NCI-H82 treated with DMSO at 0.1 percent for 48 hours (cell line): Measurements from ENCODE around the gene CAVIN2.

Experiments used
- DNase-seq: peaks from one replicate; lab custom pipeline; 2025; ENCODE audit not compliant: unreplicated experiment; lab: John Stamatoyannopoulos, UW

Gene CAVIN2

GRCh38 chr2:191866195-191866594, 19.3 kb upstream of the CAVIN2 start:
- DNase-seq = no peak

DNA sequence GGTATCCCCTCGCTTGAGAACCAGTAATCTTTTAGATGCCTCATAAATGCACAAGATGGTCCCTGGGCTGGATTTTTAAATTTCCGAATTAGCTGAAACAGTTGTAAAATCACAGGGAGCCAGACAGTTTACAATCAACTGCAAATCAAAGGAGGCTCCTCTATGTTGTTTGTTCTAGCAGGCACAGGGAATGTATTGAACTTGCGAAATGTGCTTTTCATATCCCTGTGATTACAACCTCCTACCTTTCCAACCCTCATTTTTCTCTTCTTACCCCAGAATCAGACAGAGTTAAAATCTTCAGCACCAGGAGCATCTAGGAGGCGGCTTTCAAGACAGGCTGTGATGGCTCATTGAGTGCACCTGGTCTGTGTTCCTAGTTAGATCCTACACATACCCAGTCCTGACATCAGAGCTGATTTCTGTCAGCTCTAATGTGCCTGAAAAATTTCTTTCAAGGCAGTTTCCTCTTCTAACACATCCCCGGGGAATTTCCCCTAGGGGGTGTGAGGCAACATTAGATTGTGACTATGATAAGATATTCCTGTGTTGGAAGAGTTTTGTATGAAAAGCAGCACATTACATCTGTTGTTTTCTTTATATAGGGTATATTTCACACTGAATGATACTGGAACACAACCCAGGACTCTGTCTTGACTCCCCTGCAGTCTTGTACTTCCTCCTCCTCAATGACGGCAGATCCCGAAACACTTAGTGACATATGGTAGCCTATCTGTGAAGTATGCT, 17.9 kb upstream of the CAVIN2 start:
- no peak for DNase-seq

- DNase-seq = no peak
These were observed 17.1 kb upstream of the CAVIN2 start for GRCh38 chr2:191863988-191864387.

GRCh38 chr2:191862156-191862775, 15.4 kb upstream of the CAVIN2 start:
- no peak for DNase-seq

DNA sequence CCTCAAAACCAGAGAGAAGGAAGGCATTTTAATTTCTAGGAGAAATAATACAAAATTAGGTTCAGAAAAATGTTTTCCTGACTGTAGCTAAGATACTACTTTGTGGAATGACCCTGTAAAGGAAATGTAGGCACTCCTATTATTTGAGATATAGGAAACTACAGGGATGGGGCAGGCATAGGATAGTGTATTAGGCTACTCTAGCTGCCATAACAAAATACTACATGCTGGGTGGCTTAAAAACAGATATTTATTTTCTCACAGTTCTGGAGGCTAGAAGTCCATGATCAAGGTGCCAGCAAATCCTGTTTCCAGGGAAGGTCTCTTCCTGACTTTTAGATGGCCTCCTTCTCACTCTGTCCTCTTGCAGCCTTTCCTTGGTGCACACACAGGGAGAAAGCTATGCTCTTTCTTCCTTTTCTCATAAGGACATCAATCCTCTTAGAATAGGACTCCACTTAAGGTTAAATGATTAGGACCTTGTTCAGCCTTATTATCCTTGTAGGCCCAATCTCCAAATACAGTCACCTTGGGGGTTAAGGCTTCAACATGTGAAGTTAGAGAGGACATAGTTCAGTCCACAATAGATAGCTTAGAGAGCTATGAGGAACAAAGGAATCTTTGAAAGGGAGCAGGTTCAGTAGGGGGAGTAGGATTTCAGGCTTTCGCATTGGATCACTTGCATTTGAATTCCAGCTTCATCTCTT, 14.0 kb upstream of the CAVIN2 start:
- no peak for DNase-seq

DNA sequence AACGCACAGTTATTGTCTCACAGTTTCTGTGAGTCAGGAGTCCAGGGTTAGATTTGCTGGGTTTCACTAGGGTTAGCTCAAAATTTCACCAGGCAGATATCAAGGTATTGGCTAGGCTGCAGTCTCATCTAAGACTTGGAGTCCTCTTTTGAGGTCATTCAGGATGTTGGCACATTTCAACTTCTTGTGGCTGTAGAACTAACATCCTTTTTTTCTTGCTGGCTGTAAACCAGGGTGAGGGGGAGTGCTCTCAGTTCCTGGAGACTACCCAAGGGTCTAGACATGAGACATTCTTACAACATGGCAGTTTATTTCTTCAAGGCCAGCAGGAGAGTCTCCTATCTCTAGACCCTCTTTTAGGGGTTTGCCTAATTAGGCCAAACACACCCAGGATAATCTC, 12.8 kb upstream of the CAVIN2 start:
- DNase-seq = no peak

- DNase-seq = no peak
These were observed 11.0 kb upstream of the CAVIN2 start for GRCh38 chr2:191857886-191858285.

DNA sequence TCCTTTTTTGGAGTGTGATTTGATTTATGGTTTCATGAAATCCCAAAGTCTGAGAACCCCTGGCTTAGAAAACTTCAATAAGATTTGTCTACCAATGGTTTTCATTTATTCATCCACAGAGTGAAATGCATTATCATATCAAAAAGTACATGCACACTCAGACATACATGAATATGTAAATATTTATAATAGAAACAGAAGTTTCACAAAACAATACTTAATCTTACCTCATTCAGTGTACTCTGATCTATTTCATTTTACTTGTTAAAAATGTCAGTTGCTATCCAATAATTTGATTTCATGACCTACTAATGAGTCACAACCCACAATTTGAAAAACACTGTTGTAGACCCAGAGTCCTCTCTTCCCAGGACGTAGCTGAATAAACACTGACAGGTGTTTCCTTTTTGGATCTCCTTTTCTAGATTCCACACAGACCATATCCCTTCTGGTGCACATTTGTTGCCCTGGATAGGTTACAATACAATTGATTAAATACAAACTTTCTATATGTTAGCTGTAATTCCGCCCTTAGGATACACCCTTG, 10.4 kb upstream of the CAVIN2 start:
- DNase-seq = no peak

DNA sequence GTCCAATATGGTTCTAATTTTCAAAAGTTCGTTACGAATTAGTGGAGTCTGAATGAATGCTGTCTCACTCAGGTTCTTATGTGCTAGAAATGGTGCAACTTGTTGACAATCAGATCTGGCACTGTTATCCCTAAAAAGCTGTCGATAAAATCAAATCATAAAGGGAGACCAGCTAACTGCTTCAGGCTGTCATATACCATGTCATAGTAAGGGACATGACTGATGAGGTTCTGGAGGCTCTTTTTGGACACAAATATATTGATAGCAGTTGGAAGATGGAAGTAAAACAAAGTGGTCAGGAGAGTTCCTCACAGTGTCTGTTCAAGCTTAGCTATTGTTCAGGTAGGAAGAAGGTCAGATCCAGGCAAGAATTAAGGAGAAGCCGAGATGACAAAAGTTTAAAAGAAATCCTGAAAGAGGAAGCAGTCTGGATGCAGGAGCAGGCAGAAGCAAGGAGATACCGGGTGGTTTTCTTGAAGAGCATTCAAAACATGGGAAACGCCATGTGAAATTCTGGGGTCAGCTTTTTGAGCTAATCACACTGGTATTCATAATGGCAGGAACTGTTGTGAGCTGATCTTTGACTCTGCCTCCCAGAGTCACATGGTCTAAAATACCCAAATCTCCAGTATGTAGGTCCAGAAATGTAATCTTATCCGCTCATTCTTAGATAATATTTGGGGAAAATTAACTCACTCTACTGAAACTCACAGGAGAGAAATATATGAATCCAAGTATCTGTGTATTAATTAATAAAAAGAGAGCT, 9.4 kb upstream of the CAVIN2 start:
- DNase-seq = no peak

- DNase-seq = no peak
These were observed 8.5 kb upstream of the CAVIN2 start for GRCh38 chr2:191855382-191855781.

DNA sequence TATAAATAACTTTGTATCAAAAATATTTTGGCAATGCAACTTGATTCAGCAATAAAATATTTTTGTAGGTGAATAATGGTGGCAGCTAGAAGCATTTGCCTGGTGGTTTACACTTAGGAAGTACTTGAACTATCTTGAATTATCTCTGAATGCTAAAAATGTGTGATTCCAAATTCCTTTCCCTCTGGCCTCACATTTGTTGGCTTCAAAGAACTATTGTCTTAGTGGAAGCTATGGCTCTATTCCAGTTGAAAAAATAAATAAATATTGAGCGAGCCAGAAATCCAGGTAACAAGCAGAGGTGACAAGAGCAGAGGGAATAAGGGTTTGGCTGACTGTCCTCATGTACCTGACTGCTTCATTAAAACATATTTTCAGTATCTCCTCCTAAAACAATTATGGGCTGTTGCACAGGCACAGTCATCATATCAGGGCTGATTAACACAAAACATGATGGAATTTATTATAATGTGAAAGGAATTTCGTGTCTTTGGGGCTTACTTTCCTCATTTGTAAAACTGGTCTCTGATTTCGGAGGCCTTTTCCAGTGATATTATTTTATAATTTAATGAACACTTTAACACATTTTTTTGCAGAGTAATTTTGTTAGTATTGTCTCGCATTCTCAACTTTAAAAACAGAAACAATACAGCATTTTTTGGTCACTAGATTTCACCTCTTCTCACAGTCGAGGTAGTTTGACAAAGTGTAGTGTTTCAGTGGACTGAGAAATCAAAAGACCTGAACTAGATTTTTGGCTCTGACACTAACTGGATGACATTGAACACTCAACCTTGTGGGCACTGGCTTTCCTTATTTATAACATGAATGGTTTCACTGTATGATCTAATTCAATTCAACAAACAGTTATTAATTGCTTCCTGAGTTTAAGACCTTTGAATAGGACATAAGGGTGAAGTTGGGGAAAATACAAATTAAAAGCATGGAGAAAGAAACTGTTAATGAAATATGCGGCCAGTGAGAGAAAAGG, 7.8 kb upstream of the CAVIN2 start:
- DNase-seq = no peak

- no peak for DNase-seq
These were observed 7.0 kb upstream of the CAVIN2 start for GRCh38 chr2:191853843-191854242.

GRCh38 chr2:191851158-191851557, 4.3 kb upstream of the CAVIN2 start:
- DNase-seq = no peak

DNA sequence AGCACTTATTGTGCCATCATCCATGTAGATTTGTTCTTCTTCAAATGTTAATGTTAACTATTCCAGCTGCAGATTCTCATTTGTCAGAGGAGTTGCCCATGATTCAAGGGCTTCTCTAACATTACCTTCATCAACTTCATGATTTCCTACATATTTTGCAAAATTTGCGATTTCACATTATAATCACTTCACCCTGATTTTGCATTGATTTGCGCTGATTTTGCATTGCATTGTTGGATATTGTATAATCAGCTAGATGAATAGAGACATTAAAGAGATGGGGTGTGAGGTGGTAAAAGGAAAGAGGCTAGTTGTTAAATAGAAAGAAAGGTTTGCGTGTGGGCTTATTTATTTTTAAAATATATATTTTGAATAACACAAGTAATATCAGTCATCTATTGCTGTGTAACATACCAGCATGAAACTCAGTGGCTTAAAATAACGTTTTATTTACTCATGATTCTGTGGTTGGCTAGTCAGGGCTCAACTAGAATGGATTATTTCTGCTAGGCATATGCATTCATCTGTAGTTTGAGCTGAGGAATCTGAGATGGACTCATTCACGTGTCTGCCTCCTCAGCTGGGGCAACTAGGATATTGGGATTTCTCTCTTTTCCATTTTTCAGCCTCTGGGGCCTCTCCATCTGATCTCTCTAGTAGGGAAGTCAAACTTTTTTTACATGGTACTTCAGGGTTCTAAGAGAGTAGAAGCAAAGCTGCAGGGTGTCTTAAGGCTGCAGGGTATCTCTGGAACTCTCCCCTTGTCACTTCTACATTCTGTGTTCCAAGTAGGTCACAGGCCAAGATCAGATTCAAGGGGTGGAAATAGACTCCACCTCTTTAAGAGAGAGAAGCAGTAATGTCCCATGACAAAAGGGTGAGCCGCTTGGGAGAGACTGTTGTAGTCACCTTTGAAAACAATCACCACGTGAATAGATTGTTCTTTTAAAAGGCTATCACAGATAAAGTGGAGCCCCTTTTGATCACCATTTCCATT, 2.2 kb upstream of the CAVIN2 start:
- DNase-seq = no peak

DNA sequence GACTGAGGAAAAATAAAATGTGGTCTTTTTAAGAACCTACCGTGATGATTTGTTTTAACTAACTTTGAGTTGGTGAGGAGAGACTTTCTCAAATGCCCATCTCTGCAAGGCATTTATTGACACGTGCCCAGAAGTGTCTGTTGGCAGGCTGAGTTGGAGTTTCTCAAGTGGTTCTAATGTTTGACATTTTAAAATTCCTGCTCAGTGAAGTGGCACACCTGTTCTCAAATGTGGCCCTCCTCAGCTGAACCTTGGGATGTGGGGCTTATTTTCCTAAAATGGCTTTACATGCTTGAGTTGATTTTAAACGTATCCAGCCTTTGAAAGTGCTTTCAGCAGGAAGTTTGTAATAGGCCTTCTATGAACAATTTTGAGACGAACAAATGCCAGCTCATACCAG, 876 bp upstream of the CAVIN2 start:
- DNase-seq = no peak

DNA sequence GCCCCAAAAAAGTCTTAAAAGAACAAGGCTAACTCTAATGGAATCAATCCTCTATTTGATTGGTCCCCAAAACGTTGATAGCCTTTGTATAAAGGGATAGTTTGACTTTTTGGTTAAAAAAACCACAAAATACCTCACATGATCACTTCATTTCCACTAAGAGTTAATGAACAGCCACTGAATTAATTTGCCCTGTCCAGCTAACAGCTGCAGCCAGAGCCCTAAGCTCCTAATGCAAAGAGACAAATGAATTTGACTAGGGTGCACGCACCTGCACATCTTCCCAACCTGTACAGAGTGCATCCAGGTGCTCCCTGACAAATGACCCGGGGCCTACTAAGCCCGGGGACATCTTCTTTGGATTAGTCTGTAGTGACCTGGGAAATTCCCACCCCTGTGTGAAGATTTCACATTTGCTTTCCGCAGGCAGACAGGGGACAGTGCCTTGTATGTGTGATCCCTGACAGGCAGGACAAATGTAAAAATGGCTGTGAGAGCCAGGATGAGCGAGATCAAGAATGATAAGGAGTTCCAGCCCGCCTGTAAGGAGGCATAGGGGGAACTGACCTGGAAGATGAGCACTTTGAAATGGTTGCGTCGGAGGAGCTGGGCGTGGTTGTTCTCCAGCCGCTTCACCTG, 893 bp downstream of the CAVIN2 start:
- DNase-seq = no peak

DNA sequence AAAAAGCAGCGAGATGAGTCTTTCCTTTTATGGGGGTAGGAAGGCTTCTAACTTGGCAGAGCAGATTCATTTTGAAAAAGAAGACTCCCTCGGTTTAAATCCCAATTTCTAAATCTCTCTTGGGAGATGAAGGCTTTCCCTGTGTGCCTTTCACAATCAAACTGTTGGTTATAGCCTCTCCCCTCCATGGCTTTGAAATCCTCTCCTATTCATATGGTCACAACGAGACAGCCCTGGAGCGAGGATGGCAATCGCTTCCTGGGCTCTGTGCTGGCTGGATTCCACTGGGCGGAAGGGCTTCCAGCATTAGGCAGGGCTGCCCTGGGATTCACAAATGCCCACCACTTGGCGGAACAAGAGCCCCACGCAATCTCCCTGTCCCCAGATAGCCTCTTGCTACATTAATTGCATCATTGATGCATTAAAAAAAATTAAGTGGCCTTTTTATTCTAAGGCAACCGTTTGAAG, 1.6 kb downstream of the CAVIN2 start:
- DNase-seq = no peak

DNA sequence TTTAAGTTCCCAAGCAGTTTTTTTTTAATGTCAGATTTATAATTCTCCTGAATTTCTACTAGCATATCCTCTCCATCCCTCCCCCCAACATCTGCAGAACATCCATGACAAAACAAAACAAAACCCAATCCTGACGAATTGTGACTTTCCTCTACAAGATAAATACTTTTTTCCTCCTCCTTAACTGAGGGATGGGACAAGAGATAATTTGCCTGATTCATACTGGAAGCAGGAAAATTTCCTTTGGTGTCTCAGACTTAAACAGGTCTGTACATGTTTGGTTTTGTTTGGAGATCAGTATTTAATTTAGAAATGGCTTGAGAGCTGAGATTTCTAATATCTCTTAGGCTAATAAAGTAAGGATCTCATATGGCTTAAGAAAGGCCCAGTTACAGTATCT, 2.2 kb downstream of the CAVIN2 start:
- no peak for DNase-seq
